K562 (cell line): ENCODE results near the gene TMEM203. TPM values are rescaled to one million over a fixed set of nuclear protein-coding genes. Genes with fewer than 3 reads are reported as not detected.

Experiments used
- ATAC-seq: fragments of 200-7000 bp; cut with Tn5 transposase; 3 replicates; pipeline ENCODE4 v1.9.1; 2020; ENCODE audit warnings: moderate library complexity
- BruUV-seq: library from RNA; stranded (reverse); fragments of 400-500 nt; replicated peaks from 2 replicates; lab custom pipeline; 2021; lab: Mats Ljungman, UMichigan
- CTCF ChIA-PET: fragments of 300-600 bp; formaldehyde crosslinking; extraction: SDS; loops from one replicate; lab custom pipeline; 2021; ENCODE audit warnings: low intra/inter-chr PET ratio; lab: Yijun Ruan, JAX
- POLR2A ChIA-PET: fragments of 300-600, 350-650 bp; sonication (Branson Sonifier 250); formaldehyde crosslinking; extraction: SDS; loops from one replicate; lab custom pipeline; 2021; ENCODE audit warnings: antibody characterized with exemption, inconsistent platforms; lab: Yijun Ruan, JAX
- DNase-seq, 4 experiments: peaks; one replicate each; pipeline versions ENCODE4 v3.0.0 to v3.0.0-alpha.2; 2011 to 2018; ENCODE audit warnings: low spot score in 3 of 4, mixed read lengths in 3 of 4; ENCODE audit errors: extremely low read depth in 1 of 4
- FAIRE-seq: peaks from 2 replicates; lab custom pipeline; 2011; peaks lifted over from hg19 to GRCh38; lab: Jason Lieb, UNC
- H2AFZ ChIP-seq: 2 replicates; pipeline ENCODE4 v1.6.0; 2011; ENCODE audit warnings: low read depth, low read length, control low read depth, inconsistent platforms
- H3K27ac ChIP-seq: fragments of 200-600 bp; 3 replicates; pipeline ENCODE4 v1.8.0; 2011; ENCODE audit warnings: low read depth, mild to moderate bottlenecking, control low read depth, inconsistent platforms, low read length, moderate library complexity, mixed read lengths; ENCODE audit errors: extremely low read depth
- H3K27me3 ChIP-seq, 2 experiments: fragments of 300-600 bp in 1 of 2; 2 replicates in 1 of 2; 3 replicates in 1 of 2; pipeline versions ENCODE4 v1.6.0 to v1.8.0; 2011; ENCODE audit warnings: inconsistent platforms in 2 of 2, low read length in 2 of 2, mild to moderate bottlenecking in 1 of 2, mixed read lengths in 1 of 2, moderate library complexity in 1 of 2; ENCODE audit not compliant: control insufficient read depth in 2 of 2, insufficient read depth in 2 of 2
- H3K36me3 ChIP-seq: fragments of 300-600 bp; 3 replicates; pipeline ENCODE4 v1.8.0; 2011; ENCODE audit warnings: mild to moderate bottlenecking, low read length, inconsistent platforms; ENCODE audit not compliant: control insufficient read depth, insufficient read depth
- H3K4me1 ChIP-seq, 2 experiments: fragments of 200-600 bp in 1 of 2; replicated peaks in 1 of 2; 2 replicates in 1 of 2; 3 replicates in 1 of 2; pipeline versions ENCODE4 v1.5.1 to v1.8.0; 2011; ENCODE audit warnings: inconsistent platforms in 2 of 2, low read length in 2 of 2, mild to moderate bottlenecking in 1 of 2, mixed read lengths in 1 of 2, moderate library complexity in 1 of 2; ENCODE audit not compliant: control insufficient read depth in 2 of 2, insufficient read depth in 2 of 2
- H3K4me2 ChIP-seq: 2 replicates; pipeline ENCODE4 v1.6.1; 2011; ENCODE audit warnings: low read length, control low read depth, inconsistent platforms, mixed read lengths; ENCODE audit not compliant: insufficient read depth
- H3K4me3 ChIP-seq: fragments of 200-600 bp; sonication (generic), shearing (Covaris generic); 2 replicates; pipeline ENCODE4 v1.5.1; 2016; ENCODE audit warnings: control low read depth, inconsistent platforms
- H3K79me2 ChIP-seq: fragments of 200-600 bp; 3 replicates; pipeline ENCODE4 v1.8.0; 2011; ENCODE audit warnings: low read length, inconsistent platforms; ENCODE audit not compliant: control insufficient read depth, insufficient read depth
- H3K9ac ChIP-seq, 2 experiments: 2 replicates each; pipeline versions ENCODE4 v1.6.0 to v1.6.1; 2011; ENCODE audit warnings: low read depth in 2 of 2, low read length in 2 of 2, control low read depth in 1 of 2, inconsistent platforms in 1 of 2, mild to moderate bottlenecking in 1 of 2, mixed read lengths in 1 of 2; ENCODE audit not compliant: insufficient read depth in 1 of 2
- H3K9me1 ChIP-seq: one replicate; pipeline ENCODE4 v1.6.0; 2011; ENCODE audit warnings: inconsistent platforms, mild to moderate bottlenecking, low read length, moderate library complexity; ENCODE audit not compliant: control insufficient read depth, insufficient read depth
- H3K9me3 ChIP-seq: replicated peaks from 2 replicates; pipeline ENCODE4 v1.5.1; 2011; ENCODE audit warnings: low read depth, low read length, inconsistent platforms; ENCODE audit not compliant: control insufficient read depth, insufficient read depth
- H4K20me1 ChIP-seq: replicated peaks from 2 replicates; pipeline ENCODE4 v1.6.1; 2011; ENCODE audit warnings: low read length, inconsistent platforms, mixed read lengths; ENCODE audit not compliant: control insufficient read depth, insufficient read depth
- DNMT1 ChIP-seq: fragments of 450-650 bp; IDR thresholded peaks from 2 replicates; pipeline ENCODE4 v1.6.1; 2016; ENCODE audit warnings: antibody characterized with exemption, mild to moderate bottlenecking
- HNRNPLL ChIP-seq: fragments of 200-400 bp; formaldehyde crosslinking; IDR thresholded peaks from 2 replicates; pipeline ENCODE4 v1.6.1; 2017; ENCODE audit warnings: low read length, low read depth, mild to moderate bottlenecking; ENCODE audit not compliant: poor library complexity, severe bottlenecking
- RBM39 ChIP-seq: fragments of 200-400 bp; formaldehyde crosslinking; optimal IDR thresholded peaks from 2 replicates; pipeline ENCODE3; 2018; ENCODE audit warnings: low read depth, low read length
- WHSC1 ChIP-seq: IDR thresholded peaks from one replicate; pipeline ENCODE4 v1.6.1; 2012; ENCODE audit warnings: low read length, control low read depth, inconsistent platforms
- ZSCAN29 ChIP-seq: fragments of 450-650 bp; IDR thresholded peaks from 2 replicates; pipeline ENCODE4 v1.6.1; 2017
- WGBS: fragments of 100-300 bp; shearing (Covaris generic); methylation state at CpG from one replicate; pipeline ENCODE4 v1.1.6; 2016; ENCODE audit warnings: low coverage, mixed read lengths; ENCODE audit not compliant: insufficient coverage; ENCODE audit errors: missing lambda C conversion rate; 5-methylcytosine and 5-hydroxymethylcytosine counted together
- in situ Hi-C: fragments of 300-500 bp; cut with MboI; formaldehyde crosslinking; loops from 4 replicates; pipeline ENCODE4 v1.15.0; 2018; ENCODE audit warnings: inconsistent platforms, mixed read lengths
- intact Hi-C: fragments of 100-400 bp; cut with micrococcal nuclease; formaldehyde crosslinking; loops from 2 replicates; pipeline ENCODE4 v1.14.2; 2022
- polyA plus RNA-seq, 8 experiments: library from polyadenylated mRNA; depleted of rRNA in 4 of 8; stranded (reverse) in 5 of 8; unstranded in 3 of 8; fragments of >200 nt; fragmentation: Nextera tagmentation in 2 of 8; fragmentation: Illumina TruSeq in 1 of 8; extraction: Ambion mirVana in 2 of 8; extraction: Trizol in 1 of 8; gene quantifications; 2 replicates each; pipeline versions ENCODE4 v1.2.1 to v1.2.3, GENCODE V29; 2011 to 2014; ENCODE audit warnings: inconsistent platforms in 1 of 8, missing spikeins in 1 of 8
- total RNA-seq, 7 experiments: library from RNA; depleted of rRNA in 6 of 7; stranded (reverse); fragments of >200 nt in 6 of 7; fragmentation: Illumina TruSeq in 2 of 7; extraction: Trizol in 2 of 7; gene quantifications; 2 replicates each; pipeline versions ENCODE4 v1.2.1 to v1.2.3, GENCODE V29; 2011 to 2021; ENCODE audit warnings: low replicate concordance in 1 of 7
- TF ChIP-seq, protein P1 (sequence below): sonication (generic); formaldehyde crosslinking; IDR thresholded peaks from 2 replicates; pipeline ENCODE4 v1.9.0; 2022; ENCODE audit warnings: mild to moderate bottlenecking, missing genetic modification reagents
- TF ChIP-seq, protein P2 (sequence below), 2 experiments: fragments of 450-650 bp in 1 of 2; sonication (generic) in 1 of 2; formaldehyde crosslinking; conservative IDR thresholded peaks; 2 replicates each; pipeline versions ENCODE4 v1.4.0 to v1.8.1; 2020 to 2022; ENCODE audit warnings: mild to moderate bottlenecking in 1 of 2, missing genetic modification reagents in 1 of 2
- TF ChIP-seq, protein P3 (sequence below): sonication (generic); formaldehyde crosslinking; IDR thresholded peaks from 2 replicates; pipeline ENCODE4 v1.9.0; 2022; ENCODE audit warnings: mild to moderate bottlenecking, missing genetic modification reagents

The TMEM203 gene
- total and polyA plus RNA-seq, 9 of the 15 experiments (the other 6 are each of a cell fraction or from before 2014, with no cell fraction given) = 8.8 to 59.5 (median 37.6) TPM

GRCh38 chr9:137212520-137212919 lies 7.1 kb upstream of the TMEM203 start:
- CTCF ChIA-PET = no interaction called here
- peak overlapping the region in 1 of 2 experiments; percentile 55; a peak in 2 of 4 replicates for H3K9ac ChIP-seq
- H3K36me3 ChIP-seq = peaks cover 48% of the 10 kb centered on the region; the same call in 2 of the 3 replicates
- peaks cover 3% of the 10 kb centered on the region; the same call in 1 of the 2 replicates for H4K20me1 ChIP-seq
- H3K4me3 ChIP-seq = no peak overlapping the region
- WGBS = 83% methylated on average over 16 of the region's 21 CpGs
- H3K9me3 ChIP-seq = no peaks in the 10 kb centered on the region
- H2AFZ ChIP-seq = no peak overlapping the region
- no peak for DNase-seq
- no peaks in the 10 kb centered on the region for H3K9me1 ChIP-seq
- BruUV-seq = no TSS peak
- H3K4me1 ChIP-seq = peaks cover 5 to 55% of the 10 kb centered on the region in 2 experiments; a peak in 4 of 5 replicates
- H3K27ac ChIP-seq = no peak overlapping the region
- H3K27me3 ChIP-seq = no peaks in the 10 kb centered on the region
- intact Hi-C loops (no loop called here), in situ Hi-C loops (no loop called here)
- no peak overlapping the region for H3K4me2 ChIP-seq
- ATAC-seq = no peak
- TF ChIP-seq, protein P1, sequence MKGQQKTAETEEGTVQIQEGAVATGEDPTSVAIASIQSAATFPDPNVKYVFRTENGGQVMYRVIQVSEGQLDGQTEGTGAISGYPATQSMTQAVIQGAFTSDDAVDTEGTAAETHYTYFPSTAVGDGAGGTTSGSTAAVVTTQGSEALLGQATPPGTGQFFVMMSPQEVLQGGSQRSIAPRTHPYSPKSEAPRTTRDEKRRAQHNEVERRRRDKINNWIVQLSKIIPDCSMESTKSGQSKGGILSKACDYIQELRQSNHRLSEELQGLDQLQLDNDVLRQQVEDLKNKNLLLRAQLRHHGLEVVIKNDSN (CRISPR knock-in tag) = no peak
- TF ChIP-seq, protein P2, sequence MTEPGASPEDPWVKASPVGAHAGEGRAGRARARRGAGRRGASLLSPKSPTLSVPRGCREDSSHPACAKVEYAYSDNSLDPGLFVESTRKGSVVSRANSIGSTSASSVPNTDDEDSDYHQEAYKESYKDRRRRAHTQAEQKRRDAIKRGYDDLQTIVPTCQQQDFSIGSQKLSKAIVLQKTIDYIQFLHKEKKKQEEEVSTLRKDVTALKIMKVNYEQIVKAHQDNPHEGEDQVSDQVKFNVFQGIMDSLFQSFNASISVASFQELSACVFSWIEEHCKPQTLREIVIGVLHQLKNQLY (CRISPR knock-in tag; conservative IDR thresholded peaks at IDR 0.05) = no peak
- no peak for TF ChIP-seq DNMT1
- no peak for TF ChIP-seq WHSC1
- no peak for TF ChIP-seq ZSCAN29
- TF ChIP-seq RBM39 = no peak
- TF ChIP-seq, protein P3, sequence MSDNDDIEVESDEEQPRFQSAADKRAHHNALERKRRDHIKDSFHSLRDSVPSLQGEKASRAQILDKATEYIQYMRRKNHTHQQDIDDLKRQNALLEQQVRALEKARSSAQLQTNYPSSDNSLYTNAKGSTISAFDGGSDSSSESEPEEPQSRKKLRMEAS = no peak
- TF ChIP-seq HNRNPLL = no peak
- TF ChIP-seq, all 486 proteins: peak for 0
- POLR2A ChIA-PET = interaction anchor here (1.0 kb wide), 1 partner anchor 8 kb away, joined by 3 read pairs; no protein-coding TSS in a partner anchor
- peaks cover 3% of the 10 kb centered on the region; the same call in 2 of the 3 replicates for H3K79me2 ChIP-seq
- no peak for FAIRE-seq
